ENCODE results near the gene UMAD1.

Gene UMAD1

GRCh38 chr7:7907306-7907705, 266.8 kb downstream of the UMAD1 start:
- no peak for DNase-seq

- no peak for DNase-seq
These were observed 268.1 kb downstream of the UMAD1 start for GRCh38 chr7:7908622-7909145.

DNA sequence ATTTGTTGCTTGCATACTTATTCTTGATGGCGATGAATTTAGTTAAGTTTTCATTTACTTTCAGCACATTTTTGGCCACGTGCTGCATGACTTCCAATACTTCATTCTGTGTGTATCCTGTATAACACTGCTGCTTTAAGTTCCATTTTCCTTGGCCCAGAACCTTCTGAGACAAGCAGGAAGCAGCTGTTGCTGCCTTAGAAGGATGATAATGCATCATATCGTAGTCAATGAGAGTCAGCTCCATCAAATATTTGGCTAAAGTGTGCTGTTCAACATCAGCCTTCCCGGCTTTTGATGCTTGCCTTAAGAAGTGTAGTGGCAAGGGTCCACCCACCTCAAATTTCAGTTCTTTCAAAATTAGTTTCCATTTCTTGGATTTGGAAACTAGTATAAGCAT, 268.8 kb downstream of the UMAD1 start:
- no peak for DNase-seq

DNA sequence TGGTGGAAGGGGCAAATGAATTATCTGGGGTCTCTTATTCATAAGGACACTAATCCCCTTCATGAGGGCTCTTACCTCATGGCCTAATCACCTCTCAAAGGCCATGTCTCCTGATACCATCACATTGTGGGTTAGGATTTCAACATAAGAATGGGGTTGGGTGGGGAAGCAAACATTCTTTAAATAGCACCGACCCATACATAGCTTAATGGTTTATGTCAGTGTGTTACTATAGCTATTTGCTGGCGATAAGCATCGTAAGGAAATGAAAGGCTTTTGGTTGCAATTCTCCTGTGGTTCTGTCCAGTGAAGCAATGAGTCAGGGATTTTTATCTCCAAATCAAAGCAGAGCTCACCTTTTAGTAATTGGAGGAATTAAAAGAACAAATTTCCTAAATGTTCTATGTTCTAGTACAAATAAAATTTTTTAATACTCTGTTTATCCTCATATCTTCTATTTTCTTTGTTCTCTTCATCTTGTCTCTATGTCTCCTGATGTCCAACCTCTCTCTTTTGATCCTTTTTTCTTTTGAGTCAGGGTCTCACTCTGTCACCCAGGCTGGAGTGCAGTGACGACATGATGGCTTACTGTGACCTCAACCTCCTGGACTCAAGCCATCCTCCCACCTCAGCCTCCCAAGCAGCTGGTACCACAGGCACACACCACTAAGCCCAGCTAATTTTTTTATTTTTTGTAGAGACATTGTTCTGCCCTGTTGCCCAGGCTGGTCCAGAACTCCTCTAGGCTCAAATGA, 271.0 kb downstream of the UMAD1 start:
- no peak for DNase-seq

DNA sequence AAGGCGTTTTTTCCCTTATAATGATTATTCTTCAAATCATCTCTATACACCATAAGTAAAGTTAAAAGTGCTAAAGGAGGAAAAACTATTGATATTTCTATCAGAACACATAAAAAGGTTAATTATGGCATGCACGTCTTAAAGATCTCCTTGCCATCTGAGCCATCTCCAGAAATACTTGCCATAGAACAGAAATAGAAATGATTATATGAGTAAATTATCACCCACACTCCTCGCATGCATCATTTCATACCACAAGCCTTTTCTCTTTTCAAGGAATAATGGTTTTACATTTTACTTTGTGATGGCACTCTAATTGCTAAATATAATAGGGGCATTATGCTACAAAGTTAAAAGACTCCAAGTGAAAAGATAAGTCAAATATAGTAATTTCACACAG, 272.4 kb downstream of the UMAD1 start:
- DNase-seq: no peak

- no peak for DNase-seq
These were observed 273.0 kb downstream of the UMAD1 start for GRCh38 chr7:7913504-7913903.

- no peak for DNase-seq
These were observed 274.0 kb downstream of the UMAD1 start for GRCh38 chr7:7914547-7914946.

- no peak for DNase-seq
These were observed 275.5 kb downstream of the UMAD1 start for GRCh38 chr7:7916064-7916463.

DNA sequence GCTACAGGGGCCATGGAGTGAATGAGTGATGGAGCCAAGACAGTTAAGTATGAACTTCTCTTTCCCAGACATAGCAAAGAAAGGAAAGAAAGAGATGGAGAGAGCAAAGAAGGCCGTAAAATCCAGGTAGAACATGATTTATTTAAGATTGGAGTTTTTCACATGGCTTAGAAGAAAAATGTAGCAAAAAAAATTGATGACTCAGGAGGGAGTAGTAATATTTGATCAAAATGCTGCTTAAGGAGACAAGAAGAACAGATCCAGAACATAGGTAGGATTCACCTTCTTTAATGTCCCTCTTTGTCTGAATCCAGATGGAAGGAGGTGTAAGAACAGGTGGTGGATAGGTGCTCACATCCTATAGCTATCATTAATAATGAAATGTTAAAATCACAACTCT, 277.0 kb downstream of the UMAD1 start:
- DNase-seq: no peak

GRCh38 chr7:7918736-7919448, 278.3 kb downstream of the UMAD1 start:
- no peak for DNase-seq

DNA sequence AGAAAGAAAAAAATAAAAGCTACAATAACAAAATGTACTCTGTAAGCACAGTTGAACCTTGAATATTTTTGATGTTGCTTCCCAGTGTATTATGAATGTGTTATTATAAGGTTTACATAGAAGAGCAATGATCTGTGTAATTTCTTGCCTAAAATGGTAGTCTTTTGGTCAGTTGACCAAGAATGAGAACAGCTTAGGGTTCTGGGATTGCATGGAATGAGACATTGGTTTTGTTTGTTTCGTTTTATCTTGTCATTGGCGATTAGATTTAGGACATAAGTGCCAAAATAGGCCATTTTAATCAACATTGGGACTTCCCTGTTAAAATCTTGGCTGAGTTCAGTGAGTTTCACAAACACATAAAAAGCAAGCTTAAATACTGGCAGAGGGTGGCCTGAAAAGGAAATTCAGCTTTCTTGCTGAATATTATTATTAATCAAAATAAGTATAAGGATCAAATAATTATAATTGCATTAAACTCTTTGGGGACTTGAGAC, 278.9 kb downstream of the UMAD1 start:
- no peak for DNase-seq

GRCh38 chr7:7920056-7920455, 279.5 kb downstream of the UMAD1 start:
- no peak for DNase-seq

- peak; percentile 17 for DNase-seq
These were observed 279.9 kb downstream of the UMAD1 start for GRCh38 chr7:7920481-7920880.

DNA sequence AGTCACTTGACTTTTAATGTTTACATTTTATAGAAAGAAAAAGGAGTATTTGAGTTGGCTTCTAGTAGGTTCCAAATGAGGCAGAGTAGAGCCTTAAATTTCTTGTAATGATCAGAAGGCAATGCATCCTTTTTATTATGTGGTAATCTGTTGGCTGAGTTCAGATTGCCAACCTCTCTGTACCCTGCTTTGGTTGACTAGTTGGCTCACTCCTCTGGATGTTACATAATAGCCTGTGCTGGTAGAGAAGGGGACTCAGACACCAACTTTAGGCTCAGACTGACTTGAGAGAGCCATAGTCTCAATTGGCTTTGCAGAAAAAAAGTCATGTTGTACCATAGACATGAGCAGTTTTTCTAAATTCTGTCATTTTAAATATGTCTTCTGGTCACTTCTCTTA, 281.3 kb downstream of the UMAD1 start:
- DNase-seq: no peak

DNA sequence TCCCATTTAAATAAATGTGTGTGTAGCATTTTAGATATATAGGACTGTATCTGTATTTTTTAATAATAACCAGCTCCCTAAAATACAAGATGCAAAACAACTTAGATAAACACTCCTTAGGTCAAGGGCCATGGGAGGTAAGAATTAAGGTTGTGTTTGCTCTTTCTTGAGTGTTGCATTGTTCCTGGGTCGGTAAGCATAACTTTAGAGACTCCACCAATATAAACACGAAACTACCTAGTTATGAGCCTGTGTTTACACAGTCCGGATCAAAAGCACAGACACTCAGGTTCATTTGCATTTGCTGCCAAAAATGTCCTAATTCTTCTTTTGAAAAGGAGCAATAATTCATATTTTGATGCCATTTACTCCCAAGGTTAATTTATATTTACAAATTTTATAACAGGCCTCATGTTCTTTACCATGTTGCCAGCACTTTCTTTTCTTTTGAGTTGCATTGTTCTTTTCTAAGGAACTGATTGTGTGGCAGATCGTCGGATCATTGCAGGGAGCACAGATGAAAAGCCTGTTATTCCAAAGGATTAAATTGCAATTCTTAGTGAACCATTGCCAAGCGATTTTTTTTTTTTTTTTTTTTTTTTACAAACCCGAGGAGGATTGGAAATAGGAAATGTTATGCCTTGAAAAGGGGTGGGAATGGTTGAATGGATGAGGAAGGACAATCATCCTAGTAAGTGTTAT, 282.3 kb downstream of the UMAD1 start:
- DNase-seq: no peak

GRCh38 chr7:7923818-7924217, 283.3 kb downstream of the UMAD1 start:
- no peak for DNase-seq

DNA sequence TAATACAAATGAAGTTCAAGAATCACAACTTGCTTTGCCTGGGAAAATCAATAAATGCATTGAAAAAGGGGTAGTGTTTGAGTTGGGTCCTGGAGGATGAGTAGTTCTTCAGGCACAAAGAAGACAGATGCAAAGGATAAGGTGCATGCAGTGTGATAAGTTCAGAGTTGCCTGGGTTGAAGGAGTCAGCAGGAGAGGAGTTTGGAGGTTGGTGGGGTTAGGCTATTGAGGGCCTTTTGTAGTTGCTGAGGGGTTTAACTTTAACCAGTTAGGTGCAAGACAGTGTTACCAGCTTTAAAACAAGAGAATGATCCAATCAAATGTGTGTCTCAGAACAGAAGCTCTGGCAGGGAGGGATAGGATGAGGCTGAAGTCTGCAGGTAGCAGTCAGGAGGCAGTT, 283.8 kb downstream of the UMAD1 start:
- no peak for DNase-seq
